HEK293 (cell line): ENCODE results near the gene PCSK6.

Source experiments
- ZNF529 ChIP-seq: fragments of 450-650 bp; formaldehyde crosslinking; IDR thresholded peaks from 2 replicates; pipeline ENCODE4 v1.5.1; 2017; ENCODE audit warnings: missing genetic modification characterization, missing biosample characterization; ENCODE audit not compliant: insufficient replicate concordance
- TF ChIP-seq, protein P1 (sequence below): fragments of 450-650 bp; formaldehyde crosslinking; IDR thresholded peaks from 2 replicates; pipeline ENCODE4 v1.5.1; 2016; ENCODE audit warnings: missing biosample characterization, missing genetic modification characterization

DNA sequence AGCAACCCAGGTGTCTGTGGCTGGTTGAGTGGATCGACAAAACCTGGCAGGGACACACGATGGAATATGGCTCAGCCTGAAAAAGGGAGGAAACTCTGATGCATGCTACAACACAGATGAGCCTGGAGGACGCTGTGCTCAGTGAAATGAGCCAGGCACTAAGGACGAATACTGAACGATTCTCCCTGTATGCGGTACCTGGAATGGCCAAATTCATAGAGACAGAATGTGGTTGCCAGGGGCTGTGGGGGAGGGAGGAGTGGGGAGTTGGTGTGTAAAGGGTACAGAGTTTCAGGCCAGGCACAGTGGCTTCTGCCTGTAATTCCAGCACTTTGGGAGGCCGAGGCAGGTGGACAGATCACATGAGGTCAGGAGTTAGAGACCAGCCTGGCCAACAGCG, 35.1 kb downstream of the PCSK6 start:
- TF ChIP-seq ZNF529 (tag by site-specific recombination), result no peak
- TF ChIP-seq, protein P1, sequence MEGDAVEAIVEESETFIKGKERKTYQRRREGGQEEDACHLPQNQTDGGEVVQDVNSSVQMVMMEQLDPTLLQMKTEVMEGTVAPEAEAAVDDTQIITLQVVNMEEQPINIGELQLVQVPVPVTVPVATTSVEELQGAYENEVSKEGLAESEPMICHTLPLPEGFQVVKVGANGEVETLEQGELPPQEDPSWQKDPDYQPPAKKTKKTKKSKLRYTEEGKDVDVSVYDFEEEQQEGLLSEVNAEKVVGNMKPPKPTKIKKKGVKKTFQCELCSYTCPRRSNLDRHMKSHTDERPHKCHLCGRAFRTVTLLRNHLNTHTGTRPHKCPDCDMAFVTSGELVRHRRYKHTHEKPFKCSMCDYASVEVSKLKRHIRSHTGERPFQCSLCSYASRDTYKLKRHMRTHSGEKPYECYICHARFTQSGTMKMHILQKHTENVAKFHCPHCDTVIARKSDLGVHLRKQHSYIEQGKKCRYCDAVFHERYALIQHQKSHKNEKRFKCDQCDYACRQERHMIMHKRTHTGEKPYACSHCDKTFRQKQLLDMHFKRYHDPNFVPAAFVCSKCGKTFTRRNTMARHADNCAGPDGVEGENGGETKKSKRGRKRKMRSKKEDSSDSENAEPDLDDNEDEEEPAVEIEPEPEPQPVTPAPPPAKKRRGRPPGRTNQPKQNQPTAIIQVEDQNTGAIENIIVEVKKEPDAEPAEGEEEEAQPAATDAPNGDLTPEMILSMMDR (tag by site-specific recombination), result no peak
